Muscle layer of duodenum (tissue), 2 donors: Measurements from ENCODE around the gene PKHD1.

ENCODE experiments used
- H3K27ac ChIP-seq: one replicate; pipeline ENCODE4 v1.7.0; 2013; ENCODE audit warnings: mild to moderate bottlenecking, low read length
- H3K27me3 ChIP-seq: one replicate; pipeline ENCODE4 v1.7.0; 2013; ENCODE audit warnings: low read depth, mild to moderate bottlenecking, control low read depth, low read length
- H3K36me3 ChIP-seq, 2 donors: one replicate each; pipeline ENCODE4 v1.7.0; 2013; ENCODE audit warnings: low read length in 2 of 2, control low read depth in 1 of 2, mild to moderate bottlenecking in 1 of 2; ENCODE audit not compliant: insufficient read depth in 2 of 2, control insufficient read depth in 1 of 2
- H3K4me1 ChIP-seq, 2 donors: one replicate each; pipeline ENCODE4 v1.7.0; 2013; ENCODE audit warnings: low read length in 2 of 2, mild to moderate bottlenecking in 2 of 2, control low read depth in 1 of 2, moderate library complexity in 1 of 2; ENCODE audit not compliant: insufficient read depth in 2 of 2, control insufficient read depth in 1 of 2
- H3K4me3 ChIP-seq, 2 donors: one replicate each; pipeline ENCODE4 v1.7.0; 2013; ENCODE audit warnings: low read length in 2 of 2, low read depth in 1 of 2, mild to moderate bottlenecking in 1 of 2
- H3K9me3 ChIP-seq, 2 donors: one replicate each; pipeline ENCODE4 v1.7.0; 2013; ENCODE audit warnings: low read length in 2 of 2, control low read depth in 1 of 2, mild to moderate bottlenecking in 1 of 2; ENCODE audit not compliant: control insufficient read depth in 1 of 2
- donor health status: healthy.

The PKHD1 gene, protein sequence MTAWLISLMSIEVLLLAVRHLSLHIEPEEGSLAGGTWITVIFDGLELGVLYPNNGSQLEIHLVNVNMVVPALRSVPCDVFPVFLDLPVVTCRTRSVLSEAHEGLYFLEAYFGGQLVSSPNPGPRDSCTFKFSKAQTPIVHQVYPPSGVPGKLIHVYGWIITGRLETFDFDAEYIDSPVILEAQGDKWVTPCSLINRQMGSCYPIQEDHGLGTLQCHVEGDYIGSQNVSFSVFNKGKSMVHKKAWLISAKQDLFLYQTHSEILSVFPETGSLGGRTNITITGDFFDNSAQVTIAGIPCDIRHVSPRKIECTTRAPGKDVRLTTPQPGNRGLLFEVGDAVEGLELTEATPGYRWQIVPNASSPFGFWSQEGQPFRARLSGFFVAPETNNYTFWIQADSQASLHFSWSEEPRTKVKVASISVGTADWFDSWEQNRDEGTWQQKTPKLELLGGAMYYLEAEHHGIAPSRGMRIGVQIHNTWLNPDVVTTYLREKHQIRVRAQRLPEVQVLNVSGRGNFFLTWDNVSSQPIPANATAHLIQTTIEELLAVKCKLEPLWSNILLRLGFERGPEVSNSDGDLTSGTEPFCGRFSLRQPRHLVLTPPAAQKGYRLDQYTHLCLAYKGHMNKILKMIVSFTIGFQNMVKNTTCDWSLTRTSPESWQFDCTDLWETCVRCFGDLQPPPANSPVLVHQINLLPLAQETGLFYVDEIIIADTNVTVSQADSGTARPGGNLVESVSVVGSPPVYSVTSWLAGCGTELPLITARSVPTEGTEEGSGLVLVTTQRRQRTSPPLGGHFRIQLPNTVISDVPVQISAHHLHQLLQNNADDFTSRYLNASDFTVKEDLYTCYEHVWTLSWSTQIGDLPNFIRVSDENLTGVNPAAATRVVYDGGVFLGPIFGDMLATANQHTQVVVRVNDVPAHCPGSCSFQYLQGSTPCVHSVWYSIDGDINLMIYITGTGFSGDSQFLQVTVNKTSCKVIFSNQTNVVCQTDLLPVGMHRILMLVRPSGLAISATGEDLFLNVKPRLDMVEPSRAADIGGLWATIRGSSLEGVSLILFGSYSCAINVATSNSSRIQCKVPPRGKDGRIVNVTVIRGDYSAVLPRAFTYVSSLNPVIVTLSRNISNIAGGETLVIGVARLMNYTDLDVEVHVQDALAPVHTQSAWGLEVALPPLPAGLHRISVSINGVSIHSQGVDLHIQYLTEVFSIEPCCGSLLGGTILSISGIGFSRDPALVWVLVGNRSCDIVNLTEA (N-terminal part only)

DNA sequence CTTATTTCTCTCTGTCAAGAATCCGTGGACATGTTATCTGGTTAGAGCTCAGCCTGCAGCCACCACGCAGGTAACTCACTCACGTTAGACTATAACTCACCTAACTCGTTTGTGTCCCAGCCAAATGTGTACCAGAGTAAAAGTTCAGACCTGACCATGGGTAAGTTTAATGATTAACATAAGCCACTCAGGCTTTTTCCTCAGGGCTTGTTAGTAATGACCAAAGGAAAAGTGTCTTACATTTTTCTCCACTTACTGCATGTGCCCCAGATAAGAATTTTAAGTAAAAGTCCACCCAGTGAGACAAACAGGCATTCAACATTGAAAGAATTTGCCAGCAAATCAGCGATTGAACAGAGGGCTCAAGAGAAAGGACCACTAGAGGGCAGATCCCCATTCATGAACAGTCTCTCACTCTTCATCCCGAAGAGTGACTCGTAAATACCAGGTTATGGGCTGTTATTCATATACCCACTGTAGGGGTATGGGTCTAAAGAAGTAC, at the start of gene PKHD1:
Gene PKHD1 (minus strand): TSS at position 116 of the 502 bp plus-strand sequence. CDS start 2,680 bp downstream, outside the sequence.
- Histone ChIP-seq H3K4me1 (no peaks in the 10 kb centered on the region), H3K27me3 (no peaks in the 10 kb centered on the region), H3K9me3 (peaks cover 0 to 2% of the 10 kb centered on the region in 2 donors), H3K27ac (no peak within 1 kb of the TSS), H3K4me3 (no peak within 1 kb of the TSS), H3K36me3 (no peaks in the 10 kb centered on the region)

DNA sequence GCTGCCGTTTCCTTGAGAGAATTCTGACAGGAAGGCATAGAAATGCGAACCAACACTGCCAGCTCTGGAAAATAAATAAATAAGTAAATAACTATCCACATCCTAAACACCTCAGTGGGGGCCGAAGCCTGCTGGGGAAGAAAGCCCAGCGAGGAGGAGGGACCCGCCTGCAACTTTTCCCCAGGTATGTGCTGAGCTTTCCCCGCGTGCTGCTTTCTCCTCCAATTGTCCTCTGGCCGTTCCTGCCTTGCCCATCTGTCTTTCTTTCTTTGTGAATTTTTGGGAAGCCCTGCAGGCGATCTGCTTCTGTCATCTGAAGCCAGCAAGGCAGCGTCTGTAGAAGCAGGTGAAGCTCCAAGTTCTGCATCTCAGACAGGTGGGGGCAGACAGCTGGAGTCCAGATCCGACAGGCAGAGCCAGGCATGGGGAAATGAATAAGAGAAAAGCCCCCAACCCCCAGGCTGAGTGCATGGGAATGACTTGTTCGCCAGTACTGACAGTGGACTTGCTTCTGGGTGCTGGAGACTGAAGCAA, 49.6 kb upstream of the PKHD1 start:
- H3K4me3 ChIP-seq: no peak overlapping the region
- H3K27me3 ChIP-seq: no peaks in the 10 kb centered on the region
- no peaks in the 10 kb centered on the region for H3K9me3 ChIP-seq
- no peaks in the 10 kb centered on the region for H3K36me3 ChIP-seq
- H3K27ac ChIP-seq: no peak overlapping the region
- H3K4me1 ChIP-seq: peaks cover 0 to 12% of the 10 kb centered on the region in 2 donors

DNA sequence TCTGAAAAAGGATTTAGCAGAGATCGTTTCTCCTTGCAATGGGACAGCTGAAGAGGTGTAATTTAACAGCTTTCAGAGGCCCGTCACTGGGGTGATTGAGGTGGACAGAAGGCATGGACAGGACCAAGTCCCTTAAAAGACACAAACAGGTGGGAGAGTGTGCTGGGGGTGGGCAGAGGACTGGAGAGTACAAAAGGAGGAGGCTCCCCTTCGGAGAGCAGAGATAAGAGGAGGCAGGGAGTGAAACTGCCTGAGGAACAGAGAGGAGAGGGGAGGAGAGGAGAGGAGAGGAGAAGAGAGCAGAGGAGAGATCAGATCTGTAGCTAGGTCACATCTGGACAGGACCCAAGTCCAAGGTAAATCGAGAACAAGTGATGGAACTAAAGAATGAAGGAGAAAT, 48.6 kb upstream of the PKHD1 start:
- Histone ChIP-seq H3K4me3 (no peak overlapping the region), H3K9me3 (no peaks in the 10 kb centered on the region), H3K27me3 (no peaks in the 10 kb centered on the region), H3K27ac (no peak overlapping the region), H3K36me3 (no peaks in the 10 kb centered on the region), H3K4me1 (peaks cover 0 to 12% of the 10 kb centered on the region in 2 donors)

DNA sequence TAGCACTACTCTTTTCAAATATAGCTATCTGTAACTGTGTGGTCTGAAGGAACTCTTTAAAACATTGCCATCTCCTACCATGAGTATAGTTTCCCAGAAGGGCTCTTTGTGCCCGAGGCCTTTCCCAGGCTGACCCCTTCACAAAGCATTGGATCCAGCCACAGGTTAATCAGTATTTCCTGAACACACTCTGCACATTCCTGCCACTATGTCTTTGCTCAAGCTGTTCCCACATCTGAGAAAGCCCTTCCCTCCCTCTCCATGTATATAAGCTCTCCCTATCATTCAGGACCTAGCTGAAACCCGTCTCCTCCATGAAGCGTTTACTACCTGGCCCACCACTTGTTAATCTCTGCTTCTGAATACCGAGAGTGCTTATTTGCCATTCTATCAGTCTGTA, 47.8 kb upstream of the PKHD1 start:
- Histone ChIP-seq H3K27ac (no peak overlapping the region), H3K9me3 (no peaks in the 10 kb centered on the region), H3K4me3 (no peak overlapping the region), H3K36me3 (no peaks in the 10 kb centered on the region), H3K4me1 (peaks cover 0 to 10% of the 10 kb centered on the region in 2 donors), H3K27me3 (no peaks in the 10 kb centered on the region)

DNA sequence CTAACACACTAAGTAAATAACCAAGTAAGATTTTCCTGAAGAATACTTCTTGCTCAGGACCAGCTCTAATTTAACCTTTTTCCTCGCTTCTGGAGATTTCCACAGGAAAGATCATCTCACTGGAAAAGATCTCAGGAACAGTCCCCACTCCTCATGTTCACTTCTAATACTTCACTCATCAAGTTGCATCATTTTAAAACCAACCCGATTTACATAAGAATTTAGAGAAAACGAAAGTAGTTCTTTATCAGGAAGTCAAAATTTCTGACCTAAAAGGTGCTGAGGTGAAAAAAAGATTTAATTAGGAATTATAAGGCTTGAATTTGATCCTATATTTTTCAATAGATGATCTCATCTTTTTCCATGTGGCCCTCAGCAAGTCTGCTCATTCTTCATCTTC, 46.6 kb upstream of the PKHD1 start:
- Histone ChIP-seq H3K4me3 (no peak overlapping the region), H3K4me1 (no peaks in the 10 kb centered on the region), H3K36me3 (no peaks in the 10 kb centered on the region), H3K27me3 (no peaks in the 10 kb centered on the region), H3K9me3 (no peaks in the 10 kb centered on the region), H3K27ac (no peak overlapping the region)

DNA sequence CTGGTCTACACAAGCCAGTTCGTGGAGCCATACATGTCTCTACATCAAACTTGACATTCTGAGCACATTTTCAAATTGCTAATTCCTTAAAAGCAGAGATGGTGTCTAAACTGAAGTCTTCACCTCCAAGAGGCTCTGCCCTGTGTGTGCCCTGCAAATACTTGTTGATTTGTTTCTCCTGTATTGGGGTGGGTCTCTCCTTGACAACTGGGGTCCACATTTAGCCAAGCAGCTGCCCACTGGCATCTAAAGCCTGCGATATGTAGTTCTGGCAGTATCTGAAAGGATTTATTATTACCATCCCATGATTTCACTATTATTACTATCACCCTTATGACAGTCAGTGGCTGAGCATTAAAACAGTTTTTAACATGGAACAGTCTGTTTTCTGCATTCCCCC, 45.9 kb upstream of the PKHD1 start:
- no peak overlapping the region for H3K27ac ChIP-seq
- H3K36me3 ChIP-seq: no peaks in the 10 kb centered on the region
- H3K4me1 ChIP-seq: no peaks in the 10 kb centered on the region
- no peak overlapping the region for H3K4me3 ChIP-seq
- no peaks in the 10 kb centered on the region for H3K27me3 ChIP-seq
- no peaks in the 10 kb centered on the region for H3K9me3 ChIP-seq

DNA sequence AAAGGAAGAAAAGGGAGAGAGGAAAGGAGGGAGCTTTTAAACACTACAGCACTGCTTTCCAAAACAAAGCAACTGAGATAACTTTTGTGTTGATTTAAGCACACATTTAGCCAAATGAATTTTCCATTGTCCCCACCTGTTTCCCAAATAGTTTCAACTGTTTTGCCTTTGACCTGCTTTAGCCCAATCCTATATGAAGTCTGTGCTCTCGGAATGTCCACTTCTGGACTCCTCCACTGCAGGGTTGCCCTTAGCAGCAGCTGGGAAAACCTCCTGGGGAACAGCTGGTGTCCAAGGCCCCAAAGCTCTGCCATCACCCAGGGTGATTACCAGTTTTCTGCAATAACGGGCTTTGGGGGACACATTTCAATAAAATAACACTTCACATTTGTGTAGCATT, 44.9 kb upstream of the PKHD1 start:
- no peaks in the 10 kb centered on the region for H3K4me1 ChIP-seq
- no peaks in the 10 kb centered on the region for H3K27me3 ChIP-seq
- H3K27ac ChIP-seq: no peak overlapping the region
- H3K36me3 ChIP-seq: no peaks in the 10 kb centered on the region
- no peak overlapping the region for H3K4me3 ChIP-seq
- H3K9me3 ChIP-seq: no peaks in the 10 kb centered on the region

DNA sequence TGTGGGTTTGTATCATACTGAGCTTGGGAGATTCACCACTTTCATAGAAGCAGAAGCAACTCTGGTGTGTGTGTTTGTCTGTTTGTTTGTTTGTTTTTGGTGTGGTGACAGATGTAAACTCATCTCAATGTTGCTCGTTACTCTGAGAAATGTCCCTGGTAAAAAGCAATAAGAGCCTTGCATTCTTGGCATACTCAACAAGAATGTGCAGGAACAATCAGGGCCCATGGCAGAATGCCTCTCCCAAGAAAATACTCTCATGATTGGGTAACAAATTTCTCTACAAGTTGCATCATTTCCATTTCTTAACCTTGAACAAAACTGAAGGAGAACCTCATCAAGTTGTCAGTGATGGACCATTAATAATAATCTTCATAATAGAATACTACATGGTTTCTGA, 43.0 kb upstream of the PKHD1 start:
- H3K4me1 ChIP-seq: no peaks in the 10 kb centered on the region
- no peak overlapping the region for H3K4me3 ChIP-seq
- H3K36me3 ChIP-seq: no peaks in the 10 kb centered on the region
- H3K27me3 ChIP-seq: no peaks in the 10 kb centered on the region
- H3K27ac ChIP-seq: no peak overlapping the region
- no peaks in the 10 kb centered on the region for H3K9me3 ChIP-seq

DNA sequence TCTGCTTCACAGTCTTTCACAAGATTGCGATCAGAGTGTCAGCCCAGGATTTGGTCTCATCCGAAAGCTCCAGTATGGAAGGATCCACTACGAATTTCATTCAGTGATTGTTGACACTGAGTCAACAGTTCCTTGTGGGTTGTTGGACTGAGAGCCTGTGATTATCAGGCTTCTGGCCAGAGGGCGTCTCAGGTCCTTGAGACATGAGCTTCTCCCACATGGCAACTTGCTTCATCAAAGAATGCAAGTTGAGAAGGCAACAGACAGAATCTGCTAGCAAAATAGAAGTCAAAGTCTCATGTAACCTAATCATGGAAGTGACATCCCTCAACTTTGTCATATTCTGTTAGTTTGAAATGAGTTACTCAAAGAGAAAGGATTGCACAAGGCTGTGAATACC, 40.5 kb upstream of the PKHD1 start:
- Histone ChIP-seq H3K4me3 (no peak overlapping the region), H3K36me3 (no peaks in the 10 kb centered on the region), H3K4me1 (no peaks in the 10 kb centered on the region), H3K9me3 (no peaks in the 10 kb centered on the region), H3K27ac (no peak overlapping the region), H3K27me3 (no peaks in the 10 kb centered on the region)

DNA sequence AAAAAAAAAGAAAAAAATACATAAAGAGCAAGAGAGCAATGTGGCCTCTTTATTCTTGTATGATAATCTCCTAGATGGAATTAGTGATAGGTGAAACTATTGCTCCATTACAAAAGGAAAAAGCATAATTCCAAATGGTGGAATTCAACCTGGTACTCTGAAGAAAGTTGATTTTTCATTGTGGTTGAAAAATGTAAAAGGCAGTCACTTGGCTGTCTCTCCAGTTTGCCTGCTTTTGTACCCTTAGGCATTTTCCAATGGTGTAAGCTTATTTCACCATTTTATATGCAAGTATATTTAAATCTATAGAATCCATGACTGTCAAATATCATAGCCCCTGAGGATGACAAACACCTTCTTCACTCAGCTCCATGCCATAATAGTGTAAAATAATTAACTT, 38.8 kb upstream of the PKHD1 start:
- Histone ChIP-seq H3K27ac (no peak overlapping the region), H3K4me1 (no peaks in the 10 kb centered on the region), H3K4me3 (no peak overlapping the region), H3K9me3 (no peaks in the 10 kb centered on the region), H3K36me3 (no peaks in the 10 kb centered on the region), H3K27me3 (no peaks in the 10 kb centered on the region)

DNA sequence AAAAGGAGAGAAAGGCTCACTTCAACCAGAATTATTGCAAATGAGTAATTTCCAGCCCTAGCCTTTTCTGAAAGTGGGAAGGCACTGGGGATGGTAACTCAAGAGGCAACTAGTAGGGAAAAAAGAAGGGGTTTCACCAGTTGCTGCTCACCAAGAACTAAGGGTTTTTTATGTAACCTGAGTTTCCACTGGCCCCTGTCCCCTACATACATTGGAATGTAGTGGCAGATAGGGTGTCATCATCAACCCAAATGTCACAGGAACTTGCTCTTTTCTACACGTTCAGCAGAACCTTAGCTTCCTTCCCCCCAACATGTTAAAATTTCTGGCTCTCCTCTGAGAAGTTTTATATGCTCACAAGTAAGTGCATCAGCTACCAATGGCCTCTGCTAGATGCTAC, 38.2 kb upstream of the PKHD1 start:
- Histone ChIP-seq H3K27ac (no peak overlapping the region), H3K9me3 (no peaks in the 10 kb centered on the region), H3K36me3 (no peaks in the 10 kb centered on the region)

More for the DNA sequence above, 38.2 kb upstream of the PKHD1 start:
- Histone ChIP-seq H3K4me1 (no peaks in the 10 kb centered on the region), H3K27me3 (no peaks in the 10 kb centered on the region), H3K4me3 (no peak overlapping the region)
